B cell (primary cell): ENCODE measurements around the gene DGKZ.

Experiments
- EZH2 ChIP-seq: IDR thresholded peaks from 2 replicates; pipeline ENCODE4 v1.6.1; 2012; ENCODE audit warnings: borderline replicate concordance, low read depth, mild to moderate bottlenecking, moderate library complexity, low read length; ENCODE audit not compliant: insufficient read depth, poor library complexity, severe bottlenecking
- TF ChIP-seq, protein P1 (sequence below): fragments of 200-600 bp; IDR thresholded peaks from one replicate; pipeline ENCODE4 v1.8.0; 2022; ENCODE audit warnings: antibody characterized with exemption, mild to moderate bottlenecking

DNA sequence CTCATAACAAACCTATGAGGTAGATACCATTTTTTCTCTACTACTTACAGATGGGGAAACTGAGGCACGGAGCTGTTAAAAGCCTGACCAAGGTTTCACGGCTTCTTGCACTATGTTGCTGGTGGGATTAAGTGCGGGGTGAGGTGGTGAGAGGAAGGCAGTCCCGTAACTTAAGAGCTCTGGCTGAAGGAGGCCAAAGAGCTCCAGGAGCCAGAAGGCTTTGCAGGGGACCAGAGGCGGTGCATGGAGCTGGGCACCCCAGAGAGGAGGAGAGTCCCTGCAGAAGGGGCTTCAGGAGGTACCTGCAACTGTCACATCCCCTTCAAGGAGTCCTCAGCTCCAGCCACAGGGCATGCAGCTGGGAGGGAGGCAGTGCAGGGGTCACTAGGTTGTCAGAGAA lies 40.2 kb downstream of the DGKZ start:
- TF ChIP-seq EZH2 = no peak
- TF ChIP-seq, protein P1, sequence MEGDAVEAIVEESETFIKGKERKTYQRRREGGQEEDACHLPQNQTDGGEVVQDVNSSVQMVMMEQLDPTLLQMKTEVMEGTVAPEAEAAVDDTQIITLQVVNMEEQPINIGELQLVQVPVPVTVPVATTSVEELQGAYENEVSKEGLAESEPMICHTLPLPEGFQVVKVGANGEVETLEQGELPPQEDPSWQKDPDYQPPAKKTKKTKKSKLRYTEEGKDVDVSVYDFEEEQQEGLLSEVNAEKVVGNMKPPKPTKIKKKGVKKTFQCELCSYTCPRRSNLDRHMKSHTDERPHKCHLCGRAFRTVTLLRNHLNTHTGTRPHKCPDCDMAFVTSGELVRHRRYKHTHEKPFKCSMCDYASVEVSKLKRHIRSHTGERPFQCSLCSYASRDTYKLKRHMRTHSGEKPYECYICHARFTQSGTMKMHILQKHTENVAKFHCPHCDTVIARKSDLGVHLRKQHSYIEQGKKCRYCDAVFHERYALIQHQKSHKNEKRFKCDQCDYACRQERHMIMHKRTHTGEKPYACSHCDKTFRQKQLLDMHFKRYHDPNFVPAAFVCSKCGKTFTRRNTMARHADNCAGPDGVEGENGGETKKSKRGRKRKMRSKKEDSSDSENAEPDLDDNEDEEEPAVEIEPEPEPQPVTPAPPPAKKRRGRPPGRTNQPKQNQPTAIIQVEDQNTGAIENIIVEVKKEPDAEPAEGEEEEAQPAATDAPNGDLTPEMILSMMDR = no peak
